Measurements from ENCODE around the gene KIAA0408.

The KIAA0408 gene

GRCh38 chr6:127481111-127481510, 21.9 kb upstream of the KIAA0408 start:
- no peak for DNase-seq (ENCODE audit: extremely low spot score)
- TF ChIP-seq CTCF (IDR thresholded peaks at IDR 0.05; ENCODE audit: control extremely low read depth, extremely low read depth, low read depth, missing control alignments): no peak
- ChIA-PET CTCF (interaction anchor here (1.1 to 1.8 kb wide), 4 partner anchors 16 to 28 kb away, joined by 3 to 4 read pairs (median 4); no protein-coding TSS in a partner anchor), POLR2A (no interaction called here)

GRCh38 chr6:127477658-127478057, 18.5 kb upstream of the KIAA0408 start:
- ChIA-PET POLR2A (no interaction called here), CTCF (interaction anchor here (0.7 to 1.5 kb wide), 2 partner anchors 37 to 88 kb away, joined by 3 read pairs; no protein-coding TSS in a partner anchor)
- no peak for TF ChIP-seq CTCF (IDR thresholded peaks at IDR 0.05; ENCODE audit: control extremely low read depth, extremely low read depth, low read depth, missing control alignments)
- DNase-seq (ENCODE audit: extremely low spot score): no peak

DNA sequence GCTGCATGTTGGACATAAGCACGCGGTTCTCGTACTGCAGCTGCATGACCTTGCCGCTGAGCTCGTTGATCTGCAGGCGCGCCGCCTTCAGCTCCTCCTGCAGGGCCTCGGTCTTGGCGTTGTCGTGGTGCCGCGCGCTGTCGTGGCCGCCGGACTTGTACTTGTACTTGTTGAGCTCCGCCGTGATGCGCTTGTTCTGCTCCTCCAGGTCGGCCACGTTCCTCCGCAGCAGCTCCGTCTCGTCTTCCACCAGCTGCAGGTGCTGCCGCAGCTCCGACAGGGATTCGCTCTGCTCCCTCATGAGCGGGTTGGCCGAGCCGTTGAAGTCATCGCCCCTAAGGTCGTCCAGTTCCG, 16.6 kb upstream of the KIAA0408 start:
- ChIA-PET CTCF (interaction anchor here (1.2 to 1.9 kb wide), 5 partner anchors 9 to 41 kb away, joined by 3 to 6 read pairs (median 4); partner anchors contain the start of gene KIAA0408), POLR2A (no interaction called here)
- no peak for DNase-seq (ENCODE audit: extremely low spot score)
- no peak for TF ChIP-seq CTCF (IDR thresholded peaks at IDR 0.05; ENCODE audit: control extremely low read depth, extremely low read depth, low read depth, missing control alignments)

- no peak for DNase-seq (ENCODE audit: extremely low spot score)
- no peak for TF ChIP-seq CTCF (IDR thresholded peaks at IDR 0.05; ENCODE audit: control extremely low read depth, extremely low read depth, low read depth, missing control alignments)
- ChIA-PET POLR2A (no interaction called here), CTCF (interaction anchor here (0.9 to 1.9 kb wide), 7 partner anchors 9 to 41 kb away, joined by 3 to 6 read pairs (median 4); partner anchors contain the start of gene KIAA0408)
Measured at GRCh38 chr6:127475135-127475822, 16.1 kb upstream of the KIAA0408 start.

GRCh38 chr6:127471379-127472255, 12.4 kb upstream of the KIAA0408 start:
- POLR2A ChIA-PET: no interaction called here
- no peak for DNase-seq (ENCODE audit: extremely low spot score)
- no peak for TF ChIP-seq CTCF (IDR thresholded peaks at IDR 0.05; ENCODE audit: control extremely low read depth, extremely low read depth, low read depth, missing control alignments)
- CTCF ChIA-PET: interaction anchor here (0.9 to 2.0 kb wide), 3 partner anchors 9 to 67 kb away, joined by 3 to 5 read pairs (median 4); no protein-coding TSS in a partner anchor

GRCh38 chr6:127468936-127469335, 9.7 kb upstream of the KIAA0408 start:
- ChIA-PET CTCF (interaction anchor here (1.0 to 1.7 kb wide), 3 partner anchors 9 to 70 kb away, joined by 3 to 9 read pairs (median 7); partner anchors contain the start of gene KIAA0408), POLR2A (no interaction called here)
- DNase-seq (ENCODE audit: extremely low spot score): no peak
- TF ChIP-seq CTCF (IDR thresholded peaks at IDR 0.05; ENCODE audit: control extremely low read depth, extremely low read depth, low read depth, missing control alignments): no peak
